Fibroblast of skin of right quadriceps (primary cell): Measurements from ENCODE around the gene DCDC2B.
"Not testable (repeated sequence)": the region's sequence is repeated elsewhere in the genome, so short reads cannot be mapped to it uniquely, and the experiment has no call there.

Source experiments
- DNase-seq: peaks from one replicate; pipeline ENCODE4 v3.0.0-alpha.2; 2013

The DCDC2B gene

DNA sequence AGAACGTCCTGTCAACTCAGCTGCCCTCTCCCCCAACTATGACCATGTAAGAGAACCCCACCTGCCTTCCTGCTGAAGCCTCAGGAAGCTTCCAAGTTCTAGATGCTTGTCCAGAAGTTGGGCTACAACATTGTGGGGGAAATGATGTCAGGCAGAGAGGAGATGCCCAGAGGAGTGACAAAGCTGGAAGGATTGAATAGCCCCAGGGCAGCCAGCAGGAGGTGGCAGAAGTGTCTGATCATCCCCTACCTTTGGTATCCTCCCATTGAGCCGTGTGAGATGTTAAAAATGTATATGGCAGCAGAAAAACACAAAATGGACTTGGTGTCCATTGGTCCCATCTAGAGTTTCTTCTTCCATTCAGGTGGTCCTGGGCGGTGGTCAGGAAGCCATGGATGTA lies 19.9 kb downstream of the DCDC2B start:
- no peak for DNase-seq

DNA sequence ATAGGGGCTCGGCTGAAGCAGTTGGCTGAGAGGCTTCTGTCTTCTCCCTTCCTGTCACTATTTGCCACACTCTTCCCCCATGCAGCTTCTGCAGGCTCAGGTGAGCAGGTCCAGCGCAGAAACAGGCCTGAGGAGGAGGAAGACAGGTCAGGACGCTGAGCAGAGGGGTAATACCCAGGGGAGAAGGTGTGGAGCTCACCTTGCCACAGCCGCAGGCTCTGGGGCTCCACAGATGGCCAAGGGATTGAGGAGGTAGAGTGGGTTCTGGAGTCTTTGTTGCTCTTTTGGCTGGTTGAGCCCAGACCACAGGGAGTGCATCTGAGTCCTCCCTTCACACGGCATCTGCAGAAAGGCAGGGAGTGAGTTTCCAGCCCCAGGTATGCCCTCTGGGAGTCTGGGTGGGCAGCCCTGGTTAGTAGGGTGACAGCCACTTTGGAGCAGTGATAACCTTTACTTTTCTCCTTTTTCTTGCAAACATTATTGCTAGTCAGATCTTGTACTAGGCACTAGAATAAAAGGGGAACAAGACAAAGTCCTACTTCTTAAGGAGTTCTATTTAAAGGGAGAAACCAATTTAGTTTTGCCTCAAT lies 23.0 kb downstream of the DCDC2B start:
- no peak for DNase-seq

DNA sequence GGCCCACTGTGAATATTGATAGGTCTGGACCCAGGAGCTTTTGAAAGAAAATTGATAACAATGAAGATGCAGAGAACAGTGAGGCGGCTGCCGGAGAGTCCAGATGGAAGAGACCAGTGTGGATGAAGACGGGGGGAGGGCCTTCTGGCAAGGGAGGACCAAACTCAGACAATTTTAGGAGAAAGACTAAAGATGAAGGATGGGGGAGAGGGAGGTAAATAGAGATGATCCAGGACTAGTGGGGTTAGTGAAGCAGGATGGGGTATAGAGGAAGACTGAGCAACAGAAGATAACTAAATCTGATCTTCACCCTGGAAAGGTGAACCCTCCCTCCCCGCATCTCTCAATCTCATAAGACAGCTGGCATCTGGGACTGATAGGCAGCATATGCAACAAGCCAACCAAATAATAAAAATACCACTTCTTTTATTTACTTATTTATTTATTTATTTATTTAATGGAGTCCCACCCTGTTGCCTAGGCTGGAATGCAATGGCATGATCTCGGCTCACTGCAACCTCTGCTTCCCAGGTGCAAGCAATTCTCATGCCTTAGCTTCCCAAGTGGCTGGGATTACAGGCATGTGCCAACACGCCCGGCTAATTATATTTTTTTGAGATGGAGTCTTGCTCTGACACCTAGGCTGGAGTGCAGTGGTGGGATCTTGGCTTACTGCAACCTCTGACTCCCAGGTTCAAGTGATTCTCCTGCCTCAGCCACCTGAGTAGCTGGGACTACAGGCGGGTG lies 23.8 kb downstream of the DCDC2B start:
- no peak for DNase-seq

DNA sequence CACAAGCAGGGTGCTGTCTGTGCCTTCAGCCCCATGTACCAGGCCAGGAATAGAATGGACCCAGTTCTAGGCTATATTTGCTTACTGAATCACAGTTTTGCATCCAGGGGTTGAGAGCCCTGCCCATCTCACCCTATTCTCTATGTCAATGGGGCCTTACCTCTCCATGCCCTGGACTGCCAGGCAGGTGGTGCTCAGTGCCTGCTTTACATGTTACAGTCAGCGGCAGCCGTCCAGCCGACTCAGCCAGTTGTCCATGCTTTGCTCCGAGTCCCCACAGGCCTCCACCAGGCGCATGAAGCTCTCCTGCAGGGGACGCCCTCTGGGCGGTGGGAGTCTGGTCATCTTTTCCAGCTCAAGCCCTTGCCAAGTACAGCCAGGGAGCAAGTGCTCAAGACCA lies 25.9 kb downstream of the DCDC2B start:
- DNase-seq = no peak

DNA sequence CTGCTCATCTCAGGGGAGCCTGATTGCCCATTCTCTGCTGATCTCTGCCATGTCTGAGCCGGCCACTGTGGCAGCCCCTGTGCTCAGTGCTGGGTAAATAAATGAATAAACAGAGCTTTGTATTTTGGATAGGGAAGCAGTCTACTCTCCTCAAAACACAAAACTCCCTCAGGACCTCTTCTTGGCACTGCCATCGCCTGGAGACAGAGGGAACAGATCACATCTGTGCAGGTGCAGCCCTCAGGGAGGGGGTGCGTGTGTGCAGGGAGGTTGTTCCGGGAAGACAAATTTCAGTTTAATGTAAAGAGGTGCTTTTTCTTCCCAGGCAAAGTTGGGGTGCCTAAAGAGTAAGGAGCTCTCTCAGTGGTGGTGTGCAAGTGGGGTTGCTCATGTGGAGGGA lies 30.4 kb downstream of the DCDC2B start:
- no peak for DNase-seq

DNA sequence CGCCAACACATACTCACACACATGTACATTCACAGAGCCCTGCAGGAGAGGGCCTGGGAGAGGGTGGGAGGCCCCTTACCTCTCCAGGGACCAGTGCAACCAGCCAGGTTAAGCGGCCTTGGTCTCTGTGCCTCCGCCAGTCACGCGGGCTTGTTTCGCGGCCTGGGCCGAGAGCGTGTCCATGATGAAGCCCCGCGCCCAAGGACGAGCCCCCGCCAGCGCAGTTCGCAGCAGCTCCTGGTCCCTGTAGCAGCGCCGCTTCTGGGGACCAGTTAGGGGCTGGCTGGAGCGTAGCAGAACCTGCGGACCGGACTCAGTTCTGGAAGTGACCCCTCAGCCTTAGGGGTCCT lies 30.9 kb downstream of the DCDC2B start:
- no peak for DNase-seq

DNA sequence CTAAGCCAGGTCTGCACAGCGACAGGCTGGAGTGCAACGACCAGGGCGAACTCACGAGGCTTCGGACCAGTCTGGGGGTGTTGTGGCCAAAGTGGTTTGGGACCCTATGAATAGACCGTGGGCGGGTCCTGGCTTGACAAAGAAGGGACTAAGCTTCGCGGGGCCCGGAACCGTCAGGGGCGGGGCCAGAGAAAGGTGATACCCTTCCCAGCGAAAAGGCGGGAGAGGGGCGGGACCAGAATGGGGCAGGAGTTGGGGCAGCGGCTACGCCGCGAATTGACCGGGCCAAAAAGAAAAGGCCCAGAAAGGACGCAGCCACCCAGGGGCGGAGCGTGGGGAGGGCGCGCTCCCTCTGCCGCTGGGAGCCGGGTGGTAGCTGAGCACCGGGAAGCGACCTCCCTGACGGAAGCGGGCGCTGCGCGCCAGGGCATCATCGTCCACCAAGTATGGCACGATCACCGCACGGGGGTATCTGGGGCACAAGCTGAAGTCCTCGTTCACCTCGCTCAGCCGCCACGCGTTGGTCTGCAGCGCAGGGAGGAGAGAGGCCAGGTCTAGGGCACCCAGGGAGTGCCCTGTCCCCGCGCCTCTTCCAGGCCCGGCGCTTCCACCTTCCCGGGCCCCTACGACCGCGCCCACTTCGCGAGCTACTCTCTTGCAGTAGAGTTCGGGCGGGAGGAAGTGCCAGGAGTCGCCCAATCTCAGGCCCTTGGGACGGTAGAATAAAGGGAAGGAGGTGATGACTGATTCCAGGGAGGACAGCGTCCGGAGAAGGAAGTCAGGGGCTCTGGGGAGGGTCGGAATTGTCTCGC lies 31.5 kb downstream of the DCDC2B start:
- DNase-seq = no peak

DNA sequence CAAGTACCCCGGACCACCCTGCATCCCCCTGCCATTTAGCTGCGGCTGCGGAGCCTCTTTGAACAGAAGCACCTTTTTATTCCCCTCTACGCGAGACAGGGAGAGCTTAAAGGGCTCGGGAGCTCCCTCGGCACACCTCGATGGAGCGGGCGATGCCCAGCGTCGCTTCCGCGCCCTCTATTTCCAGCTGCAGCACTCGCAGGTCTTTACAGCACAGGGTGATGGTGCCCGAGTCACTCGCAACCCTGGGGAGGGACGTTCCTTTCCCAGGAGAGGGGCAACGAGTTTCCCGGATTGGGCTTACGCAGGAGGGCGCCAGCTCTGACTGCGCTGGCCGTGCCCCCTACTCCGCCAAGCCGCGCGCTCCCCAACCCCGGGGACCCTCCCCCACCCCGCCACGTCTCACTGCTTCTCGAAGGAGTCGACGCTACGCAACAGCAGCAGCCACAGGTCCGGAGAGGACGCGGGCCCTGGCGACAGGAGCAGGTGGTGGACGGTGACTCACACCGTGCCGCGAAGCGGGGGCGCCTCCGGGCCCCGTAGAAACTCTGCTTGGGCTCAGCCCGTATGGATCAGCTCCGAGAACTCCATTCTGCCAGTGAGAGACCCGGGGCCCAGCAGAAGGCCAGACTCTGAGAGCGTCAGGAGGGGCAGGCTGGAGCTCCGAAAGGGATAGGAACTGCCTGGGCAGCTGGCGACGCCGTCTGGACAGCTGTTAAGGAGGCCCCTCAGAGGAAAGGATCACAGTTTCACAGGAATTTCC lies 32.3 kb downstream of the DCDC2B start:
- peak; percentile 39 for DNase-seq

DNA sequence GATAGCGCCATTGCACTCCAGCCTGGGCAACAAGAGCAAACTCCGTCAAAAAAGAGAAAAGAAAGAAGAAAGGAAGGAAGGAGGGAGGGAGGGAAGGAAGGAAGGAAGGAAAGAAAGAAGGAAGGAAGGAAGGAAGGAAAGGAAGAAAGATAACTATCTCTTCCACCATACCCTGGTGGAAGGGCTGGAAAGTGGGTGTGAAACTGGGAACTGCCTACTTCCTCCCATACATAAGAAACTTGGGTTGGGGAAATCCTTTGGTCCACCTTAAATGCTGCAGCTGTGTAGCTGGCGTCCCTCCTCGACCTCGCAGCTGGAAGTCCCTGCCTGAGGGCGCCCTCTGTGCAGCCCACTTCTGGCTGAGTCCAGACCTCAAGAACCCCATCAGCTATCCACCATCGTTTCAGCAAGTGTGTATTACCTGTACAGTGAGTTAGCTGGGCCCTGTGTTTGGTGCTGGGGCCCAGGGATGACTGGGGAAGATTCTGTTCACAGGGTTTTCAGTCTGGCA lies 33.5 kb downstream of the DCDC2B start:
- no peak for DNase-seq

DNA sequence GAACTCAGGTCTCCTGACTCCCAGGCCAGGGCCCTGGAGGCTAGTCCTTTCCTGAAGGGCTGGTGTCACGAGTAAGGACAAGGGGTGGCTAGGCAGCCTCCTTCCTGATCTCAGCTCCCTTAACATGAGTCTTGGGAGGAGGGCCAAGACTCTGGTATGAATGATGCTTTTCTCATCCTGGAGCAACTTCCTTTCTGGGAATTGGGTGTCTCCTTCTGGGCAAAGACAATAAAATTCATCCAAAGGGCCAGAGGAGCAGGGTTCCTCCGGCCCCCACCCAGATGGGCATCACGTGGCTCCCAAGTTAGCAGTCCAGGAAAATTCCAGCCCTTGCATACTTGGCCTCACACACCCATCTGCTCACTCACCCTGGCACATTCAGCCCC lies 38.0 kb downstream of the DCDC2B start, which contains the start of gene FAM167B:
FAM167B (plus strand) TSS at position 335 of the 386 bp plus-strand sequence. CDS start 200 bp downstream, outside the sequence.
- DNase-seq = peak; percentile 67

DNA sequence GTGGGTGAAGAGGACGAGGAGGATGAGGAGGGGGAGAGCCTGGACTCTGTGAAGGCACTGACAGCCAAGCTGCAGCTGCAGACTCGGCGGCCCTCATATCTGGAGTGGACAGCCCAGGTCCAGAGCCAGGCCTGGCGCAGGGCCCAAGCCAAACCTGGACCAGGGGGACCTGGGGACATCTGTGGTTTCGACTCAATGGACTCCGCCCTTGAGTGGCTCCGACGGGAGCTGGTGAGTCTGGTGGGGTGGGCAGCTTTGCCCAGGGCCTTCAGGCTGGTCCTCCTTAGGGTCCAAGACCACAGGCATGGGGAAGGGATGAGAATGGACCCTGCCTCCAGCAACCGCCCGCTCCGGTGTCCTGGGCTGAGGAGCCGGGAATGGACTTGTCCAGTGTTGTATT lies 38.6 kb downstream of the DCDC2B start:
- DNase-seq = no peak

DNA sequence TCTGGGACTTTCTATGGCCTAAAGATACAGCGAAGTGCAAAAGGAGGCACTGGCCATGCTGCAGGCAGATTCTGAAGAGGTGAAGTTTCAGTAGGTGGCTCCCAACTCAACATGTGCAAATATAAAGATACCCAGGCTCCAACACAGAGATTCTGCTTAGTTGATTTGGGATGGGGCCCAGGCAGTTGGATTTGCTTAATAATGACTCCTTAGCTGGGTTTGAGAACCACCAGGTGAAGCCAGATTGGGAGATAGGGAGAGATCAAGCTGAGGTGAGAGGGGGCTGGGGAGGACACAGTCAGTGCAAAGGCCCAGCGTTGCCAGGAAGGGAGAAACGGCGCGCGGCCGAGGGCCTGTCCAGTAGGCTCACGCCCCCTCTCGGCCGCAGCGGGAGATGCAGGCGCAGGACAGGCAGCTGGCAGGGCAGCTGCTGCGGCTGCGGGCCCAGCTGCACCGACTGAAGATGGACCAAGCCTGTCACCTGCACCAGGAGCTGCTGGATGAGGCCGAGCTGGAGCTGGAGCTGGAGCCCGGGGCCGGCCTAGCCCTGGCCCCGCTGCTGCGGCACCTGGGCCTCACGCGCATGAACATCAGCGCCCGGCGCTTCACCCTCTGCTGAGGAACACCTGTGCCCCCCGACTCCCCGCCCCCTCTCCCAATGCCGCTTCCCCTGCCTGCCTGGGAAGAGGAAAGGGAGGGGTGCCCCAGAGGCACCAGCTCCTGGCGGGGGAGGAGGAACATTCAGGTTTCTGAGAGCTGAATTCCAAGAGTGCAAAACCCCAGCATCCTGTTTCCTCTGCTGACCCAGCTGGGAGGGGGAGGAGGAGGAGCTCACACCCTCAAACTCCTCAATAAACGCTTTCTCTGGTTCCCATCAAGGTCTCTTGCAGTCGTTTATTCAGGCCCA lies 39.3 kb downstream of the DCDC2B start:
- DNase-seq = peak; percentile 47

DNA sequence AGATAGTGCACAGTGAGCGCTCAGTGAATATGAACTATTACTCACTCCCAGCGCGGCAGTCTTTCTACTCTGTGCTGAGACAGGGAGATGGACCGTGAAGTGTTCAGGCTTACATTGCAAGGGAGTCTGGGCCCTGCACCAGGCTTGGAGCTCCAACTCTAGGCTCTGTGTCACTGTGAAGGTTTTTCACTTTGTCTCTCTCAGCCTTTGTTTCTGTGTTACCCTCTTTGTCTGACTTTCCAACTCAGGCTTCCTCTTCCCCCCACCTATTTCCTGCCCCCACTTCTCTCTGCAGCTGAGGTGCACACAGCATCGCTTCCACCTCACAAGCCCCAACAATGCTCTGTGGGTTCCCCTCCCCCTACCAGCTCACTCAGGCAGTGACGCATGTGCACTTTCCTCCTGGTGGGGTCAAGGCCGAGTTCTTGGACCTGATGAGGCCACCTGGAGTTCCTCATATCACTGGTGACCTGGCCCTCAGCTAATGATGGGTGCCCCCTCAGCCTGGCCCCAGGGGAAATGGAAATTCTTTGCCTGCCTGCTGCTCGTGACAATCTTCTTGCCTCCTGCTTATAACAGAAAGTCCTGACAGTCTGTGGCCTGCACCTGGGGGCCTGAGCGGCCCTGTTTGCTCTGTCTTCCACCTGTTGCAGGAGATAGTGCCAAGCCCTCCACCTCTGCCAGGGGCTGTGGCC lies 41.1 kb downstream of the DCDC2B start:
- peak; percentile 23 for DNase-seq

DNA sequence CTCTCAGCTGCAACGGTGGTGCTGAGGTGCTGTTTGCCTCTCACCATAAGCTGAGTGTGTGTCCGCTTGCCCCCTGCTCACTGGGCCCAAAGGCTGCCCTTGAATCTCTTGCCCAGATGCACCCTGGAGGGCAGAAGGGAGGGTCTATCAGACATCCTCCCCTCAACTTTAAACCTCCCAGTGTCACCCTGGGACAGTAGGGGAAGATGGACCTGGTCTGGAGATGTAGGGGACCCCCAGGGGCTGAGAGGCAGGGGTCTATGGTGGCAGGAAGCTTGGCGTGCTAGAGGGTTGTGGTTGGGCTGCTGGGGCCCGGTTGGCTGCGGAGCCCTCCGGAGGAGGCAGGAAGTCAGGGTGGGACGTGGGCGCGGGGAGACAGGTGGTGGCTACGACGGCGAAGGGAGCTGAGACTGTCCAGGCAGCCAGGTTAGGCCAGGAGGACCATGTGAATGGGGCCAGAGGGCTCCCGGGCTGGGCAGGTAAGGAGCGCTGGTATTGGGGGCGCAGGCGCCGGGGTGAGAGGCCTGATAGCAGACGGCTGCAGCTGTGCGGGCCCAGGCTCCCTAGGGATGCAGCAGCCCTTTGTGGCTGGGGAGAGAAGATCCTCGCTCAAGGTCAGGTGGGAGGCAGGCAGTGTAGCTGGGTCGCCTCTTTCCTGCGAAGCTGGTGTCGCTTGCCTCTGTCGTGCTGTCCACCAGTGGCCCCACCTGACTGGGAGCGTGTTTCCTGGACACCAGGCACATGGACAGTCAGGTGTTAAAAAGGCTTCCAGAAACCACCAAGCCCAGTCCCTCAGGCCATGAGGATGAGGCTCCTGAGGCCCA lies 42.2 kb downstream of the DCDC2B start, which contains the start of gene LCK:
LCK (plus strand) TSS at position 373 of the 824 bp plus-strand sequence. CDS start 23,065 bp downstream, outside the sequence.
- DNase-seq = no peak

DNA sequence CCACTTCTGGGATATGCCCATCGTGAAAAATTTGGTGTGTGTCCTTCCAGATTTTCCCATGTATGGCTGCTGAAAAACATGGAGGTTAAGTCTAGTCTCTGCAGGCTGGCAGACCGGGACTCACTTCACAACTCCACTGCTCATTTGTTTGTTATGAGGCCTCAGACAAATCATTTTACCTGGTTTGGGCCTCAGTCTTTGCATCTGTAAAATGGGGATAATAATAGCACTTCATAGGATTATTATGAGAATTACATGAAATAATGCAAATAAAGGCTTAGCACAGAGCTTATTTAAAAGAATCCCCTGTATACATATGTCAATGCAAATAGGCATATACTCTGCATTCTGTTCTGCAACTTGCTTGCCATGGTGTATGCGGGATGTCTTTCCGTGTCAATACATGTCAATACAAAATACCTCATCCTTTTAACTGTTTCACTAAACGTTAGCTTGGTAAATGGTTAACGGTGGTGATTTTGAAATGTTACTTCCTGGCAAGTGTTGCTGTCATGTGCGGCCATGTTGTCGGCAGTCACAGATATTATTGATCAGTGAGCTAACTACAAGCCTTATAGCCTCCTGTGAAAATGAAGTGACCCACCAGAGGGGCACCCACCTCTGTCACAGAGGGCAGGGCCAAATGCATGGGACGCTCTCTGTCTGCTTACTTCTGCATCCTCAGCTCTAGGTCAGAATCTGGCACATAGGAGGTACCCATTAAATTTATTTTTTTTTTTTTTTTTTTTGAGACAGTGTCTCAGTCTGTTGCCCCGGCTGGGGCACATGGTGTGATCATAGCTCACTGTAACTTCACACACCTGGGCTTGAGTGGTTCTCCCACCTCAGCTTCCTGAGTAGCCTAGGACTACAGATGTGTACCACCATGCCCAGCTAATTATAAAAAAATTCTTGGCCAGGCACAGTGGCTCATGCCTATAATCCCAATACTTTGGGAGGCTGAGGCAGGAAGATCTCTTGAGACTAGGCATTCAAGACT lies 46.5 kb downstream of the DCDC2B start:
- DNase-seq = no peak

DNA sequence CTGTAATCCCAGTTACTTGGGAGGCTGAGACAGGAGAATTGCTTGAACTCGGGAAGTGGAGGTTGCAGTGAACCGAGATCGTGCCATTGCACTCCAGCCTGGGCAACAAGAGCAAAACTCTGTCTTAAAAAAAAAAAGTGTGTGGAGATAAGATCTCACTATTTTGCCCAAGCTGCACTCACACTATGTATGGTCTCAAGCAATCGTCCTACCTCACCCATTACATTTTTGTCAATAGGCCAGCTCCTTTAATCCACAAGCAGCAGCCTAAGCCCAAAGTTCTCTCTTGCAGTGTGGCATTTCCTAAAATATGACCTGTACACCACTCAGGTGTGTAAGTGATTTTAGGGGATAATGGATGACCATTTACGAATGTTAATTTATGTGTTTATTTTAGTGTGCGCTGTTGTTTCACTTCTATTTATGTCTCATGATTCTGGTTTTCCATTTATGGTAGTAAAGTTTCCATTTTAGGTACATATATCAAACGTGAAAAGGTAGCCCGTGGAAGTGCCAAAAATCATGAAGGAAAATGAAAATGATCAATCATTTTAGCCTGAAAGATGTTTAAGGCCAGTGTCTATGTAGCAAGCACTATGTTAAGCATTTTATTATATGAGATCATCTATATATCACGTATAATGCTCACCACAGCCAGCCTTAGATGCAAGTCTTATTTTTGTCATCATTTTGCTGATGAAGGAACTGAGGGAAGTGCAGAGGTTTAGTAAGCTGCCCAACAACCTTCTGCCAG lies 47.8 kb downstream of the DCDC2B start:
- no peak for DNase-seq

DNA sequence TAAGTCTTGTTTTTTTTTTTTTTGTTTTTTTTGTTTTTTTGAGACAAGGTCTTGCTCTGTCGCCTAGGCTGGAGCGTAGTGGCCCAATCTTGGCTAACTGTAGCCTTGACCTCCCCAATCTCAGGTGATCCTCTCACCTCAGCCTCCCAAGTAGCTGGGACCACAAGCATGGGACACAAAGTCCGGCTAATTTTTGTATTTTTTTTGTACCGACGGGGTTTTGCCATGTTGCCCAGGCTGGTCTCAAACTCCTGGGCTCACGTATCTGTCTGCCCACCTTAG lies 48.3 kb downstream of the DCDC2B start:
- no peak for DNase-seq

DNA sequence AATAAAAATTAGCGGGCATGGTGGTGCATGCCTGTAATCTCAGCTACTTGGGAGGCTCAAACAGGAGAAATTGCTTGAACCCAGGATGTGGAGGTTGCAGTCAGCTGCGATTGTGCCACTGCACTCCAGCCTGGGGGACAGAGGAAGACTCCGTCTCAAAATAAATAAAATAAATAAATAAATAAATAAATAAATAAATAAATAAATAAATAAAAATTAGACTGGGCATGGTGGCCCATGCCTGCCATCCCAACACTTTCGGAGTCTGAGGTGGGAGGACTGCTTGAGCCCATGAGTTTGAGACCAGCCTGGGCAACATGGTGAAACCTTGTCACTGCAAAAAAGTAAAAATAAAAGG lies 54.3 kb downstream of the DCDC2B start:
- DNase-seq = not testable (repeated sequence)
